Activated CD4-positive, alpha-beta memory T cell treated with anti-CD3 and anti-CD28 coated beads, Interleukin-2, amount 10 ng/mL, durations not matched to agents 7 days and 5 days (primary cell): ENCODE data around the gene MRPL33. TPM values are rescaled to one million over a fixed set of nuclear protein-coding genes. Genes with fewer than 3 reads are reported as not detected.

Experiments
- CTCF ChIA-PET: fragments of 350-600 bp; sonication (Branson Sonifier 250); formaldehyde crosslinking; loops from one replicate; lab custom pipeline; 2021; ENCODE audit warnings: antibody characterized with exemption, inconsistent platforms; lab: Charles Lee
- POLR2A ChIA-PET: fragments of 350-600 bp; sonication (Branson Sonifier 250); formaldehyde crosslinking; loops from one replicate; lab custom pipeline; 2021; ENCODE audit warnings: antibody characterized with exemption; lab: Charles Lee
- DNase-seq: peaks from one replicate; pipeline ENCODE4 v3.0.0-alpha.2; 2020
- H3K27ac Mint-ChIP-seq: one replicate; pipeline ENCODE4 v1.8.0; 2021; ENCODE audit warnings: mild to moderate bottlenecking, mixed read lengths
- H3K27me3 Mint-ChIP-seq: one replicate; pipeline ENCODE4 v1.8.0; 2021; ENCODE audit warnings: mixed read lengths
- H3K36me3 Mint-ChIP-seq: one replicate; pipeline ENCODE4 v1.8.0; 2021; ENCODE audit warnings: low read depth, mixed read lengths
- H3K4me1 Mint-ChIP-seq: one replicate; pipeline ENCODE4 v1.8.0; 2021; ENCODE audit warnings: mixed read lengths
- H3K4me3 Mint-ChIP-seq: one replicate; pipeline ENCODE4 v1.8.0; 2021; ENCODE audit warnings: mild to moderate bottlenecking, mixed read lengths
- H3K9me3 Mint-ChIP-seq: one replicate; pipeline ENCODE4 v1.8.0; 2021; ENCODE audit warnings: mixed read lengths
- total RNA-seq, 2 experiments: library from RNA; stranded (reverse); gene quantifications; one replicate each; pipeline ENCODE4 v1.2.3, GENCODE V29; 2021

MRPL33 gene
- total RNA-seq, 2 experiments from 2014 or later, result 58.4 to 58.6 TPM

- Mint-ChIP-seq H3K4me3 (no peak overlapping the region), H3K9me3 (peaks cover 4% of the 10 kb centered on the region), H3K27me3 (no peaks in the 10 kb centered on the region), H3K36me3 (no peaks in the 10 kb centered on the region), H3K4me1 (peaks cover 14% of the 10 kb centered on the region), H3K27ac (no peak overlapping the region)
- ChIA-PET POLR2A (no interaction called here), CTCF (no interaction called here)
- DNase-seq, result no peak
Measured at GRCh38 chr2:27808418-27808817, 36.9 kb downstream of the MRPL33 start.

- POLR2A ChIA-PET, result no interaction called here
Measured at GRCh38 chr2:27808984-27809383, 37.5 kb downstream of the MRPL33 start.

GRCh38 chr2:27809761-27810241, 38.3 kb downstream of the MRPL33 start:
- CTCF ChIA-PET, result no interaction called here
- POLR2A ChIA-PET, result no interaction called here
- Mint-ChIP-seq H3K9me3 (peaks cover 4% of the 10 kb centered on the region), H3K27ac (no peak overlapping the region), H3K27me3 (no peaks in the 10 kb centered on the region), H3K4me1 (peaks cover 14% of the 10 kb centered on the region), H3K4me3 (no peak overlapping the region), H3K36me3 (no peaks in the 10 kb centered on the region)
- no peak for DNase-seq

More at GRCh38 chr2:27808984-27809383, 37.5 kb downstream of the MRPL33 start:
- no peak overlapping the region for H3K4me3 Mint-ChIP-seq
- peaks cover 4% of the 10 kb centered on the region for H3K9me3 Mint-ChIP-seq
- no peaks in the 10 kb centered on the region for H3K36me3 Mint-ChIP-seq
- H3K27me3 Mint-ChIP-seq, result no peaks in the 10 kb centered on the region
- peaks cover 14% of the 10 kb centered on the region for H3K4me1 Mint-ChIP-seq
- CTCF ChIA-PET, result no interaction called here
- H3K27ac Mint-ChIP-seq, result no peak overlapping the region
- no peak for DNase-seq

GRCh38 chr2:27810455-27810854, 38.9 kb downstream of the MRPL33 start:
- POLR2A ChIA-PET, result no interaction called here
- no peaks in the 10 kb centered on the region for H3K27me3 Mint-ChIP-seq
- H3K36me3 Mint-ChIP-seq, result no peaks in the 10 kb centered on the region
- CTCF ChIA-PET, result no interaction called here
- no peak for DNase-seq
- no peak overlapping the region for H3K4me3 Mint-ChIP-seq
- H3K9me3 Mint-ChIP-seq, result peaks cover 4% of the 10 kb centered on the region
- H3K27ac Mint-ChIP-seq, result no peak overlapping the region
- H3K4me1 Mint-ChIP-seq, result peaks cover 14% of the 10 kb centered on the region

- peaks cover 14% of the 10 kb centered on the region for H3K4me1 Mint-ChIP-seq
- ChIA-PET CTCF (no interaction called here), POLR2A (no interaction called here)
- no peak overlapping the region for H3K4me3 Mint-ChIP-seq
- no peak overlapping the region for H3K27ac Mint-ChIP-seq
- peaks cover 4% of the 10 kb centered on the region for H3K9me3 Mint-ChIP-seq
- no peak for DNase-seq
- no peaks in the 10 kb centered on the region for H3K36me3 Mint-ChIP-seq
- H3K27me3 Mint-ChIP-seq, result no peaks in the 10 kb centered on the region
Measured at GRCh38 chr2:27811768-27812167, 40.2 kb downstream of the MRPL33 start.

- Mint-ChIP-seq H3K27ac (no peak overlapping the region), H3K27me3 (no peaks in the 10 kb centered on the region), H3K9me3 (peaks cover 6% of the 10 kb centered on the region), H3K36me3 (no peaks in the 10 kb centered on the region), H3K4me1 (peaks cover 14% of the 10 kb centered on the region), H3K4me3 (no peak overlapping the region)
- POLR2A ChIA-PET, result no interaction called here
- CTCF ChIA-PET, result no interaction called here
- no peak for DNase-seq
Measured at GRCh38 chr2:27814758-27815157, 43.2 kb downstream of the MRPL33 start.

- H3K27me3 Mint-ChIP-seq, result no peaks in the 10 kb centered on the region
- H3K36me3 Mint-ChIP-seq, result no peaks in the 10 kb centered on the region
- ChIA-PET CTCF (no interaction called here), POLR2A (no interaction called here)
- peaks cover 8% of the 10 kb centered on the region for H3K4me1 Mint-ChIP-seq
- H3K4me3 Mint-ChIP-seq, result no peak overlapping the region
- no peak for DNase-seq
- H3K9me3 Mint-ChIP-seq, result peaks cover 6% of the 10 kb centered on the region
- H3K27ac Mint-ChIP-seq, result no peak overlapping the region
Measured at GRCh38 chr2:27815860-27816438, 44.4 kb downstream of the MRPL33 start.

GRCh38 chr2:27822049-27822448, 50.5 kb downstream of the MRPL33 start:
- H3K27me3 Mint-ChIP-seq, result no peaks in the 10 kb centered on the region
- H3K9me3 Mint-ChIP-seq, result peaks cover 8% of the 10 kb centered on the region
- H3K36me3 Mint-ChIP-seq, result no peaks in the 10 kb centered on the region
- H3K4me1 Mint-ChIP-seq, result no peaks in the 10 kb centered on the region
- POLR2A ChIA-PET, result interaction anchor here (1.0 kb wide), 1 partner anchor 570 kb away, joined by 3 read pairs; the partner anchor contains the start of gene FOSL2
- H3K4me3 Mint-ChIP-seq, result no peak overlapping the region
- CTCF ChIA-PET, result no interaction called here
- no peak overlapping the region for H3K27ac Mint-ChIP-seq
- DNase-seq, result no peak

GRCh38 chr2:27823135-27823534, 51.6 kb downstream of the MRPL33 start:
- no peak for DNase-seq
- CTCF ChIA-PET, result no interaction called here
- POLR2A ChIA-PET, result no interaction called here
- Mint-ChIP-seq H3K36me3 (no peaks in the 10 kb centered on the region), H3K27me3 (no peaks in the 10 kb centered on the region), H3K4me1 (no peaks in the 10 kb centered on the region), H3K4me3 (no peak overlapping the region), H3K9me3 (peaks cover 7% of the 10 kb centered on the region), H3K27ac (no peak overlapping the region)

GRCh38 chr2:27823569-27823968, 52.0 kb downstream of the MRPL33 start:
- DNase-seq, result no peak
- CTCF ChIA-PET, result no interaction called here
- no peaks in the 10 kb centered on the region for H3K36me3 Mint-ChIP-seq
- H3K27ac Mint-ChIP-seq, result no peak overlapping the region
- no peaks in the 10 kb centered on the region for H3K4me1 Mint-ChIP-seq
- peaks cover 5% of the 10 kb centered on the region for H3K9me3 Mint-ChIP-seq
- H3K4me3 Mint-ChIP-seq, result no peak overlapping the region
- POLR2A ChIA-PET, result no interaction called here
- H3K27me3 Mint-ChIP-seq, result no peaks in the 10 kb centered on the region

- Mint-ChIP-seq H3K36me3 (no peaks in the 10 kb centered on the region), H3K27ac (no peak overlapping the region), H3K9me3 (peaks cover 5% of the 10 kb centered on the region), H3K4me3 (no peak overlapping the region), H3K27me3 (no peaks in the 10 kb centered on the region), H3K4me1 (no peaks in the 10 kb centered on the region)
- POLR2A ChIA-PET, result no interaction called here
- no peak for DNase-seq
- CTCF ChIA-PET, result no interaction called here
Measured at GRCh38 chr2:27824401-27824800, 52.9 kb downstream of the MRPL33 start.

GRCh38 chr2:27828305-27828704, 56.8 kb downstream of the MRPL33 start:
- Mint-ChIP-seq H3K27ac (no peak overlapping the region), H3K4me1 (no peaks in the 10 kb centered on the region), H3K36me3 (no peaks in the 10 kb centered on the region), H3K9me3 (peaks cover 5% of the 10 kb centered on the region), H3K4me3 (no peak overlapping the region), H3K27me3 (no peaks in the 10 kb centered on the region)
- no peak for DNase-seq
- CTCF ChIA-PET, result no interaction called here
- POLR2A ChIA-PET, result no interaction called here
